ENCODE measurements around the gene ATP12A.

ATP12A gene

GRCh38 chr13:24680258-24680920 is at the start of gene ATP12A:
TSS of gene ATP12A (plus strand) at chr13:24680408. CDS start at chr13:24680744, 336 bp downstream.
- no peak for DNase-seq (ENCODE audit: low spot score)

- no peak for DNase-seq (ENCODE audit: low spot score)
Measured at GRCh38 chr13:24630851-24631620, 49.2 kb upstream of the ATP12A start.

- DNase-seq (ENCODE audit: low spot score): no peak
Measured at GRCh38 chr13:24631922-24632321, 48.3 kb upstream of the ATP12A start.

- no peak for DNase-seq (ENCODE audit: low spot score)
Measured at GRCh38 chr13:24632382-24633121, 47.7 kb upstream of the ATP12A start.

GRCh38 chr13:24636776-24637175 is 43.4 kb upstream of the ATP12A start:
- DNase-seq (ENCODE audit: low spot score): no peak

GRCh38 chr13:24638096-24638495 is 42.1 kb upstream of the ATP12A start:
- DNase-seq (ENCODE audit: low spot score): no peak

- no peak for DNase-seq (ENCODE audit: low spot score)
Measured at GRCh38 chr13:24640752-24641151, 39.5 kb upstream of the ATP12A start.

GRCh38 chr13:24642219-24642618 is 38.0 kb upstream of the ATP12A start:
- no peak for DNase-seq (ENCODE audit: low spot score)

- DNase-seq (ENCODE audit: low spot score): no peak
Measured at GRCh38 chr13:24644036-24644435, 36.2 kb upstream of the ATP12A start.

- DNase-seq (ENCODE audit: low spot score): no peak
Measured at GRCh38 chr13:24648271-24648670, 31.9 kb upstream of the ATP12A start.

- DNase-seq (ENCODE audit: low spot score): no peak
Measured at GRCh38 chr13:24648983-24649687, 31.1 kb upstream of the ATP12A start.

GRCh38 chr13:24649688-24650043 is 30.5 kb upstream of the ATP12A start:
- DNase-seq (ENCODE audit: low spot score): no peak

- no peak for DNase-seq (ENCODE audit: low spot score)
Measured at GRCh38 chr13:24650161-24650560, 30.0 kb upstream of the ATP12A start.

- no peak for DNase-seq (ENCODE audit: low spot score)
Measured at GRCh38 chr13:24651718-24652345, 28.4 kb upstream of the ATP12A start.

- no peak for DNase-seq (ENCODE audit: low spot score)
Measured at GRCh38 chr13:24652359-24652758, 27.8 kb upstream of the ATP12A start.

GRCh38 chr13:24654741-24655140 is 25.5 kb upstream of the ATP12A start:
- DNase-seq (ENCODE audit: low spot score): no peak

GRCh38 chr13:24659239-24659638 is 21.0 kb upstream of the ATP12A start:
- no peak for DNase-seq (ENCODE audit: low spot score)

- no peak for DNase-seq (ENCODE audit: low spot score)
Measured at GRCh38 chr13:24660023-24660741, 20.0 kb upstream of the ATP12A start.

- DNase-seq (ENCODE audit: low spot score): no peak
Measured at GRCh38 chr13:24661713-24662112, 18.5 kb upstream of the ATP12A start.

GRCh38 chr13:24662195-24663088 is 17.8 kb upstream of the ATP12A start:
- no peak for DNase-seq (ENCODE audit: low spot score)

All from HuH-7.5 (cell line).